Measurements from ENCODE around the gene RPL13.

The RPL13 gene

DNA sequence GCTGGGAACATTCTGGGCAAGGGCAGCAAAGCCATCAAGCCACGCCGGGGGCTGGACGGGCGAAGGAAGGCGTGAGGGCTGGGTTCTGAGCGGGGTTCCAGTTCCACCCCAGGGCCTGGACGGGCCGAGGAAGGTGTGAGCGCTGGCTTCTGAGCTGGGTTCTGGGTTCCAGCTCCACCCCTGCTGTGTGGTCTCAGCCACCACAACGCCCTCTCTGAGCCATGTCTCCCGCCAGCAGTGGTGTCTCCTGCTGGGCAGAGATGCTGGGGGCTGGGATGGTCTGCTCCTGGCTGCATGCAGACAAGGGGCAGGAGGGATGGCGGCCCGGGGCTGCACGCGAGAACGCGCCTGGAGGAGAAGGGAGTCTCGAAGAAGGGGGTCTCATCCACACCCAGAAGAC, 11.2 kb downstream of the RPL13 start:
- TF ChIP-seq, protein P1, sequence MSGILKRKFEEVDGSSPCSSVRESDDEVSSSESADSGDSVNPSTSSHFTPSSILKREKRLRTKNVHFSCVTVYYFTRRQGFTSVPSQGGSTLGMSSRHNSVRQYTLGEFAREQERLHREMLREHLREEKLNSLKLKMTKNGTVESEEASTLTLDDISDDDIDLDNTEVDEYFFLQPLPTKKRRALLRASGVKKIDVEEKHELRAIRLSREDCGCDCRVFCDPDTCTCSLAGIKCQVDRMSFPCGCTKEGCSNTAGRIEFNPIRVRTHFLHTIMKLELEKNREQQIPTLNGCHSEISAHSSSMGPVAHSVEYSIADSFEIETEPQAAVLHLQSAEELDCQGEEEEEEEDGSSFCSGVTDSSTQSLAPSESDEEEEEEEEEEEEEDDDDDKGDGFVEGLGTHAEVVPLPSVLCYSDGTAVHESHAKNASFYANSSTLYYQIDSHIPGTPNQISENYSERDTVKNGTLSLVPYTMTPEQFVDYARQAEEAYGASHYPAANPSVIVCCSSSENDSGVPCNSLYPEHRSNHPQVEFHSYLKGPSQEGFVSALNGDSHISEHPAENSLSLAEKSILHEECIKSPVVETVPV (CRISPR knock-in tag; IDR thresholded peaks at IDR 0.05): no peak
- TF ChIP-seq GLIS3 (CRISPR knock-in tag; IDR thresholded peaks at IDR 0.05): no peak
- TF ChIP-seq ZNF8 (CRISPR knock-in tag; IDR thresholded peaks at IDR 0.05): no peak
- TF ChIP-seq RARB (CRISPR knock-in tag; IDR thresholded peaks at IDR 0.05): no peak
- TF ChIP-seq ZC3H10 (CRISPR knock-in tag; IDR thresholded peaks at IDR 0.05): no peak
- TF ChIP-seq, protein P2, sequence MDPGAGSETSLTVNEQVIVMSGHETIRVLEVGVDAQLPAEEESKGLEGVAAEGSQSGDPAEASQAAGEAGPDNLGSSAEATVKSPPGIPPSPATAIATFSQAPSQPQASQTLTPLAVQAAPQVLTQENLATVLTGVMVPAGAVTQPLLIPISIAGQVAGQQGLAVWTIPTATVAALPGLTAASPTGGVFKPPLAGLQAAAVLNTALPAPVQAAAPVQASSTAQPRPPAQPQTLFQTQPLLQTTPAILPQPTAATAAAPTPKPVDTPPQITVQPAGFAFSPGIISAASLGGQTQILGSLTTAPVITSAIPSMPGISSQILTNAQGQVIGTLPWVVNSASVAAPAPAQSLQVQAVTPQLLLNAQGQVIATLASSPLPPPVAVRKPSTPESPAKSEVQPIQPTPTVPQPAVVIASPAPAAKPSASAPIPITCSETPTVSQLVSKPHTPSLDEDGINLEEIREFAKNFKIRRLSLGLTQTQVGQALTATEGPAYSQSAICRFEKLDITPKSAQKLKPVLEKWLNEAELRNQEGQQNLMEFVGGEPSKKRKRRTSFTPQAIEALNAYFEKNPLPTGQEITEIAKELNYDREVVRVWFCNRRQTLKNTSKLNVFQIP (CRISPR knock-in tag; IDR thresholded peaks at IDR 0.05; ENCODE audit: borderline replicate concordance, low read depth): no peak
- TF ChIP-seq ZFP30 (CRISPR knock-in tag; IDR thresholded peaks at IDR 0.05): no peak
- no peak for TF ChIP-seq OSR1 (CRISPR knock-in tag; IDR thresholded peaks at IDR 0.05)
- TF ChIP-seq, protein P3, sequence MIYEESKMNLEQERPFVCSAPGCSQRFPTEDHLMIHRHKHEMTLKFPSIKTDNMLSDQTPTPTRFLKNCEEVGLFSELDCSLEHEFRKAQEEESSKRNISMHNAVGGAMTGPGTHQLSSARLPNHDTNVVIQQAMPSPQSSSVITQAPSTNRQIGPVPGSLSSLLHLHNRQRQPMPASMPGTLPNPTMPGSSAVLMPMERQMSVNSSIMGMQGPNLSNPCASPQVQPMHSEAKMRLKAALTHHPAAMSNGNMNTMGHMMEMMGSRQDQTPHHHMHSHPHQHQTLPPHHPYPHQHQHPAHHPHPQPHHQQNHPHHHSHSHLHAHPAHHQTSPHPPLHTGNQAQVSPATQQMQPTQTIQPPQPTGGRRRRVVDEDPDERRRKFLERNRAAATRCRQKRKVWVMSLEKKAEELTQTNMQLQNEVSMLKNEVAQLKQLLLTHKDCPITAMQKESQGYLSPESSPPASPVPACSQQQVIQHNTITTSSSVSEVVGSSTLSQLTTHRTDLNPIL (CRISPR knock-in tag; IDR thresholded peaks at IDR 0.05; ENCODE audit: low read depth): no peak
- TF ChIP-seq ISL1 (CRISPR knock-in tag; IDR thresholded peaks at IDR 0.05): no peak
- TF ChIP-seq TCF4 (CRISPR knock-in tag; IDR thresholded peaks at IDR 0.05; ENCODE audit: borderline replicate concordance): no peak
- TF ChIP-seq SNAI2 (CRISPR knock-in tag; IDR thresholded peaks at IDR 0.05): no peak
- TF ChIP-seq, protein P4, sequence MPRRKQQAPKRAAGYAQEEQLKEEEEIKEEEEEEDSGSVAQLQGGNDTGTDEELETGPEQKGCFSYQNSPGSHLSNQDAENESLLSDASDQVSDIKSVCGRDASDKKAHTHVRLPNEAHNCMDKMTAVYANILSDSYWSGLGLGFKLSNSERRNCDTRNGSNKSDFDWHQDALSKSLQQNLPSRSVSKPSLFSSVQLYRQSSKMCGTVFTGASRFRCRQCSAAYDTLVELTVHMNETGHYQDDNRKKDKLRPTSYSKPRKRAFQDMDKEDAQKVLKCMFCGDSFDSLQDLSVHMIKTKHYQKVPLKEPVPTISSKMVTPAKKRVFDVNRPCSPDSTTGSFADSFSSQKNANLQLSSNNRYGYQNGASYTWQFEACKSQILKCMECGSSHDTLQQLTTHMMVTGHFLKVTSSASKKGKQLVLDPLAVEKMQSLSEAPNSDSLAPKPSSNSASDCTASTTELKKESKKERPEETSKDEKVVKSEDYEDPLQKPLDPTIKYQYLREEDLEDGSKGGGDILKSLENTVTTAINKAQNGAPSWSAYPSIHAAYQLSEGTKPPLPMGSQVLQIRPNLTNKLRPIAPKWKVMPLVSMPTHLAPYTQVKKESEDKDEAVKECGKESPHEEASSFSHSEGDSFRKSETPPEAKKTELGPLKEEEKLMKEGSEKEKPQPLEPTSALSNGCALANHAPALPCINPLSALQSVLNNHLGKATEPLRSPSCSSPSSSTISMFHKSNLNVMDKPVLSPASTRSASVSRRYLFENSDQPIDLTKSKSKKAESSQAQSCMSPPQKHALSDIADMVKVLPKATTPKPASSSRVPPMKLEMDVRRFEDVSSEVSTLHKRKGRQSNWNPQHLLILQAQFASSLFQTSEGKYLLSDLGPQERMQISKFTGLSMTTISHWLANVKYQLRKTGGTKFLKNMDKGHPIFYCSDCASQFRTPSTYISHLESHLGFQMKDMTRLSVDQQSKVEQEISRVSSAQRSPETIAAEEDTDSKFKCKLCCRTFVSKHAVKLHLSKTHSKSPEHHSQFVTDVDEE (CRISPR knock-in tag; IDR thresholded peaks at IDR 0.05): no peak
- no peak for TF ChIP-seq PPARA (CRISPR knock-in tag; IDR thresholded peaks at IDR 0.05; ENCODE audit: borderline replicate concordance)
- TF ChIP-seq ARNTL (CRISPR knock-in tag; IDR thresholded peaks at IDR 0.05; ENCODE audit: borderline replicate concordance, low read depth): no peak
- TF ChIP-seq ESRRG (CRISPR knock-in tag; IDR thresholded peaks at IDR 0.05): no peak
- TF ChIP-seq ZNF70 (CRISPR knock-in tag; IDR thresholded peaks at IDR 0.05): no peak
- no peak for TF ChIP-seq ZNF565 (CRISPR knock-in tag; conservative IDR thresholded peaks at IDR 0.05; ENCODE audit: low read depth)
- ATAC-seq: no peak

DNA sequence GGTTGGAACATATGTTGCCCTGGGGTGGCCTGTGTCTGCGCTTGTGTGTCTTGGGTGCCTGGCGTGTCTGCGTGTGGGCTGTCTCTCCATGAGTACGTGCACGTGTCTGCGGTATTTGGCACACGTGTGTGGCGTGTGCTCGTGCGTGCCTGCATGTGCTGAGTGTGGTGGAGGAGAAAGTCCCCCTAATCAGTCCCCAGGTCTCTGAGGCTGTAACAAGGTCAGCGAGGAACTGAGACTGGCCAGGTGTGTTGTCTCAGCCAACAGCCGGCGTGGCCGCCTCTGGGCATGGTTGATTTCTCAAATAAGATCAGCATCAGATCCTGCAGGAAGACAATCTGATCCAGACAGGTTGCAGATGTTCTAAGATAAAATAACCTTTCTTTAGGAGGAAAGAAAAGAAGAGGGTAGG, 11.6 kb downstream of the RPL13 start:
- TF ChIP-seq ZC3H10 (CRISPR knock-in tag; IDR thresholded peaks at IDR 0.05) (no peak), ZFP30 (CRISPR knock-in tag; IDR thresholded peaks at IDR 0.05) (no peak), SNAI2 (CRISPR knock-in tag; IDR thresholded peaks at IDR 0.05) (no peak)
- TF ChIP-seq, protein P3 (CRISPR knock-in tag; IDR thresholded peaks at IDR 0.05; ENCODE audit: low read depth): no peak
- ATAC-seq: no peak

DNA sequence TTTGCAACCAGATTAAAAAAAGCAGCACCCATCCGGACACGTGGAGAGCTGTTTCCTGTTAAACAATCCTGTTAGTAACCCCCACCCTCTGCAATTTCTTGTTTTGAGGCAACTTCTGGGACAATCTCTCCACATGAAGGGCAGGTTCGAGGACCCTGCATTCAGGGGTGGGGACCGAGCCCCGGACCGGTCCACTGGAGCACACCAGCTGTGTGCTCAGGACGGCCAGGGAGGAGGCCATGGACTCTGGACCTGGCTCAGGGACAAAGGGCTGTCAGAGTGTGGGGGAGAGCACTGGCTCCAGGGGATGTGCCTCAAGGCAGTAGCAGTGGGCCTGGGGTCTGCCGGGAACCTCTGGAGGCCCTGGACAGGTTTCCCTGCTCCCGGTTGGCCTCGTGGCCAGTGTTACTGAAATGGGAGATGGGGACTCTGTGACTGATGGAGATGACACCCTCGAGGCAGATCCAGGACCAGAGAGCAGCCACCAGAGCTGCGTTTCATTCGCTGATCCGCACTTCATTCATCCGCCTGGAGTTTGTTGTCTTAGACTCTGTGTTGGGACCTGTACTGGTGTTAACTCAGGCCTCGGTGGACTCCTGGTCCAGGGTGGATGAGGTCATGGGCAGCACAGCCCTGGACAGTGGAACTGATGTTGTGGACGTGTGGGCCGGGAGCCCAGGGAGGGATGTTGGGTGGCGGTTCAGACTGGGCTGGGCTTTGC, 12.2 kb downstream of the RPL13 start:
- TF ChIP-seq, protein P2 (CRISPR knock-in tag; IDR thresholded peaks at IDR 0.05; ENCODE audit: borderline replicate concordance, low read depth): no peak
- TF ChIP-seq RARB (CRISPR knock-in tag; IDR thresholded peaks at IDR 0.05): no peak
- TF ChIP-seq SNAI2 (CRISPR knock-in tag; IDR thresholded peaks at IDR 0.05): no peak
- TF ChIP-seq TOX (CRISPR knock-in tag; IDR thresholded peaks at IDR 0.05; ENCODE audit: borderline replicate concordance): no peak
- no peak for TF ChIP-seq OSR1 (CRISPR knock-in tag; IDR thresholded peaks at IDR 0.05)
- TF ChIP-seq, protein P5, sequence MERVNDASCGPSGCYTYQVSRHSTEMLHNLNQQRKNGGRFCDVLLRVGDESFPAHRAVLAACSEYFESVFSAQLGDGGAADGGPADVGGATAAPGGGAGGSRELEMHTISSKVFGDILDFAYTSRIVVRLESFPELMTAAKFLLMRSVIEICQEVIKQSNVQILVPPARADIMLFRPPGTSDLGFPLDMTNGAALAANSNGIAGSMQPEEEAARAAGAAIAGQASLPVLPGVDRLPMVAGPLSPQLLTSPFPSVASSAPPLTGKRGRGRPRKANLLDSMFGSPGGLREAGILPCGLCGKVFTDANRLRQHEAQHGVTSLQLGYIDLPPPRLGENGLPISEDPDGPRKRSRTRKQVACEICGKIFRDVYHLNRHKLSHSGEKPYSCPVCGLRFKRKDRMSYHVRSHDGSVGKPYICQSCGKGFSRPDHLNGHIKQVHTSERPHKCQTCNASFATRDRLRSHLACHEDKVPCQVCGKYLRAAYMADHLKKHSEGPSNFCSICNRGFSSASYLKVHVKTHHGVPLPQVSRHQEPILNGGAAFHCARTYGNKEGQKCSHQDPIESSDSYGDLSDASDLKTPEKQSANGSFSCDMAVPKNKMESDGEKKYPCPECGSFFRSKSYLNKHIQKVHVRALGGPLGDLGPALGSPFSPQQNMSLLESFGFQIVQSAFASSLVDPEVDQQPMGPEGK (CRISPR knock-in tag; IDR thresholded peaks at IDR 0.05; ENCODE audit: borderline replicate concordance): no peak
- ATAC-seq: no peak

Data from SK-N-SH treated with all-trans-retinoic acid at 6 μM for 48 hours (cell line).